Suprapubic skin (tissue), 4 donors: ENCODE data around the gene SESN2. TPM values are rescaled to one million over a fixed set of nuclear protein-coding genes. Genes with fewer than 3 reads are reported as not detected.

Experiments
- DNase-seq, 2 donors: peaks; one replicate each; pipeline ENCODE4 v3.0.0-alpha.2; 2019; ENCODE audit warnings: low spot score in 2 of 2
- H3K27ac ChIP-seq: fragments of 200-600 bp; sonication (generic); one replicate; pipeline ENCODE4 v1.5.1; 2019
- H3K27me3 ChIP-seq: fragments of 200-600 bp; sonication (generic); one replicate; pipeline ENCODE4 v1.5.1; 2019
- H3K36me3 ChIP-seq: fragments of 200-600 bp; sonication (generic); one replicate; pipeline ENCODE4 v1.5.1; 2019
- H3K4me1 ChIP-seq: fragments of 200-600 bp; sonication (generic); one replicate; pipeline ENCODE4 v1.5.1; 2019
- H3K4me3 ChIP-seq: fragments of 200-600 bp; sonication (generic); one replicate; pipeline ENCODE4 v1.5.1; 2019; ENCODE audit warnings: mild to moderate bottlenecking
- H3K9me3 ChIP-seq: fragments of 200-600 bp; sonication (generic); one replicate; pipeline ENCODE4 v1.5.1; 2019
- EP300 ChIP-seq: sonication (generic); formaldehyde crosslinking; IDR thresholded peaks from one replicate; pipeline ENCODE4 v1.6.1; 2017; ENCODE audit warnings: antibody characterized with exemption
- POLR2A ChIP-seq, 2 donors: fragments of 450-650 bp; IDR thresholded peaks; one replicate each; pipeline ENCODE4 v1.6.1; 2017; ENCODE audit warnings: antibody characterized with exemption in 2 of 2, mild to moderate bottlenecking in 2 of 2, moderate library complexity in 2 of 2
- POLR2AphosphoS5 ChIP-seq, 3 donors: sonication (generic); formaldehyde crosslinking; IDR thresholded peaks; one replicate each; pipeline ENCODE4 v1.6.1; 2017; ENCODE audit warnings: antibody characterized with exemption in 3 of 3
- WGBS: methylation state at CpG from one replicate; pipeline ENCODE4 v1.1.5; 2018; 5-methylcytosine and 5-hydroxymethylcytosine counted together
- total RNA-seq, 4 donors: library from RNA; depleted of rRNA; stranded (reverse); fragments of >200 nt; gene quantifications; one replicate each; pipeline ENCODE4 v1.1.0, GENCODE V29; 2016
- TF ChIP-seq, protein P1 (sequence below), 2 donors: fragments of 200-600 bp in 1 of 2; fragments of 450-650 bp in 1 of 2; sonication (generic) in 1 of 2; IDR thresholded peaks; one replicate each; pipeline ENCODE4 v1.5.1; 2016 to 2019; ENCODE audit warnings: antibody characterized with exemption in 2 of 2, mild to moderate bottlenecking in 1 of 2, moderate library complexity in 1 of 2

SESN2 gene
- total RNA-seq, 4 donors from 2014 or later = 7.4 to 12.1 (median 7.5) TPM

DNA sequence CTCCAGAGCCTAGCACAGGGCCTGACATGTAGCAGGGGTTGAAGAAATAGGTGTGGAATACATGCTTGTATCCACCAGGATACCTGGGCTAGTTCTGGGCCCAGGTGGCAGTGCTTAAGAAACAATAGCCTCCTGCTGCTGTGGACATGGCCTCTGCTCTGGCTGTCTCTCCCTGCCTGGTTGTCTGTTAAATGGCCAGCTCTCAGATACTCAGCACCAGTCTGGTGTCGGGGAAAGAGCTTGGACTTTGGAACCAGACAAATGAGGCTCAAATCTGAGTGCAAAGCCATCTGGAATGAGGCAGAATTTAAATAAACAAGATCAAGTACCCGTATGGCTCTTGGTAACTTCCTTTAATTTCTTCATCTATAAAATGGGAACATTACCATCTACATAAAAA, 31.5 kb downstream of the SESN2 start:
- TF ChIP-seq POLR2AphosphoS5 (IDR thresholded peaks at IDR 0.05) (no peak), POLR2A (IDR thresholded peaks at IDR 0.05) (no peak), EP300 (no peak)
- TF ChIP-seq, protein P1, sequence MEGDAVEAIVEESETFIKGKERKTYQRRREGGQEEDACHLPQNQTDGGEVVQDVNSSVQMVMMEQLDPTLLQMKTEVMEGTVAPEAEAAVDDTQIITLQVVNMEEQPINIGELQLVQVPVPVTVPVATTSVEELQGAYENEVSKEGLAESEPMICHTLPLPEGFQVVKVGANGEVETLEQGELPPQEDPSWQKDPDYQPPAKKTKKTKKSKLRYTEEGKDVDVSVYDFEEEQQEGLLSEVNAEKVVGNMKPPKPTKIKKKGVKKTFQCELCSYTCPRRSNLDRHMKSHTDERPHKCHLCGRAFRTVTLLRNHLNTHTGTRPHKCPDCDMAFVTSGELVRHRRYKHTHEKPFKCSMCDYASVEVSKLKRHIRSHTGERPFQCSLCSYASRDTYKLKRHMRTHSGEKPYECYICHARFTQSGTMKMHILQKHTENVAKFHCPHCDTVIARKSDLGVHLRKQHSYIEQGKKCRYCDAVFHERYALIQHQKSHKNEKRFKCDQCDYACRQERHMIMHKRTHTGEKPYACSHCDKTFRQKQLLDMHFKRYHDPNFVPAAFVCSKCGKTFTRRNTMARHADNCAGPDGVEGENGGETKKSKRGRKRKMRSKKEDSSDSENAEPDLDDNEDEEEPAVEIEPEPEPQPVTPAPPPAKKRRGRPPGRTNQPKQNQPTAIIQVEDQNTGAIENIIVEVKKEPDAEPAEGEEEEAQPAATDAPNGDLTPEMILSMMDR (IDR thresholded peaks at IDR 0.05) = no peak
- DNase-seq = no peak
- Histone ChIP-seq H3K27me3 (no peaks in the 10 kb centered on the region), H3K36me3 (no peaks in the 10 kb centered on the region), H3K27ac (no peak overlapping the region), H3K4me3 (no peak overlapping the region), H3K9me3 (no peaks in the 10 kb centered on the region), H3K4me1 (no peaks in the 10 kb centered on the region)
- WGBS = 82% methylated on average over 2 of the region's 2 CpGs

DNA sequence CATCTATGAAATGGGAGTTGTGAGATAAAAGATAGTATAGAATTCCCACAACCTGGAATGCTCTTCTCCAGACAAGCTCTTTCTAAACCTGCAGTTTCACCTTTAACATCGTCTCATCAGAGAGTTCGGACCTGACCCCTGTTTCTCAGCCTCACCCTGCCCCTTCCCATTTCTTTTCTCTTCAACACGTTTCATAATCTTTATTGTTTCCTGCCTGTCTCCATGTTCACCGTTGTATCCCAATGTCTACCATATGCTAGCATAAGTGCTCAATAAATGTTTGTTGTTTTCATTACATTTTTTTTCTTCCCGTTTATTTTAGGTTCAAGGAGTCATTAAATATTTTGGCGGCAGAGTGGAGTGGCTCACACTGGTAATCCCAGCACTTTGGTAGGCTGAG, 32.4 kb downstream of the SESN2 start:
- 62% methylated on average over 6 of the region's 6 CpGs for WGBS
- no peaks in the 10 kb centered on the region for H3K36me3 ChIP-seq
- DNase-seq = no peak
- no peak overlapping the region for H3K4me3 ChIP-seq
- no peak overlapping the region for H3K27ac ChIP-seq
- no peaks in the 10 kb centered on the region for H3K4me1 ChIP-seq
- TF ChIP-seq EP300 (no peak), POLR2A (IDR thresholded peaks at IDR 0.05) (no peak), POLR2AphosphoS5 (IDR thresholded peaks at IDR 0.05) (no peak)
- TF ChIP-seq, protein P1 (IDR thresholded peaks at IDR 0.05) = no peak
- H3K27me3 ChIP-seq = no peaks in the 10 kb centered on the region
- no peaks in the 10 kb centered on the region for H3K9me3 ChIP-seq

DNA sequence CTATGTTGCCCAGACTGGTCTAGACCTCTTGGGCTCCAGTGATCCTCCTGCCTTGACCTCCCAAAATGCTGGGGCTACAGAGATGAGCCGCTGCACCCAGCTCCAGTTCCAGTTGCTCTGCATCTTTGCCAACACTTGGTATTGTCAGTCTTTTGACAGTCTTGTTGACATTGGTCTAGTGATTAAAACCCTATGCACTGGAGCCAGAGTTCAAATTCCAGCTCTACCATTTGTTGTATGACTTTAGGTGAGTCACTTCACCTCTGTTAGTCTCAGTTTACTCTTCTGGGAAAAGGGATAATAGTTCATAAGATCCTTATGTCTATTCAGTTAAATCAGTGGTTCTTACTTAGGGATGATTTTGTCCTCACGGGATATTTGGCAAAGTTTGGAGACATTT, 36.6 kb downstream of the SESN2 start:
- H3K4me3 ChIP-seq = no peak overlapping the region
- no peak overlapping the region for H3K27ac ChIP-seq
- no peaks in the 10 kb centered on the region for H3K9me3 ChIP-seq
- WGBS = 90% methylated on average over 2 of the region's 2 CpGs
- no peaks in the 10 kb centered on the region for H3K36me3 ChIP-seq
- no peak for DNase-seq
- TF ChIP-seq EP300 = no peak
- TF ChIP-seq POLR2AphosphoS5 (IDR thresholded peaks at IDR 0.05) = no peak
- TF ChIP-seq POLR2A (IDR thresholded peaks at IDR 0.05) = no peak
- TF ChIP-seq, protein P1 (IDR thresholded peaks at IDR 0.05) = no peak
- no peaks in the 10 kb centered on the region for H3K4me1 ChIP-seq
- H3K27me3 ChIP-seq = no peaks in the 10 kb centered on the region

DNA sequence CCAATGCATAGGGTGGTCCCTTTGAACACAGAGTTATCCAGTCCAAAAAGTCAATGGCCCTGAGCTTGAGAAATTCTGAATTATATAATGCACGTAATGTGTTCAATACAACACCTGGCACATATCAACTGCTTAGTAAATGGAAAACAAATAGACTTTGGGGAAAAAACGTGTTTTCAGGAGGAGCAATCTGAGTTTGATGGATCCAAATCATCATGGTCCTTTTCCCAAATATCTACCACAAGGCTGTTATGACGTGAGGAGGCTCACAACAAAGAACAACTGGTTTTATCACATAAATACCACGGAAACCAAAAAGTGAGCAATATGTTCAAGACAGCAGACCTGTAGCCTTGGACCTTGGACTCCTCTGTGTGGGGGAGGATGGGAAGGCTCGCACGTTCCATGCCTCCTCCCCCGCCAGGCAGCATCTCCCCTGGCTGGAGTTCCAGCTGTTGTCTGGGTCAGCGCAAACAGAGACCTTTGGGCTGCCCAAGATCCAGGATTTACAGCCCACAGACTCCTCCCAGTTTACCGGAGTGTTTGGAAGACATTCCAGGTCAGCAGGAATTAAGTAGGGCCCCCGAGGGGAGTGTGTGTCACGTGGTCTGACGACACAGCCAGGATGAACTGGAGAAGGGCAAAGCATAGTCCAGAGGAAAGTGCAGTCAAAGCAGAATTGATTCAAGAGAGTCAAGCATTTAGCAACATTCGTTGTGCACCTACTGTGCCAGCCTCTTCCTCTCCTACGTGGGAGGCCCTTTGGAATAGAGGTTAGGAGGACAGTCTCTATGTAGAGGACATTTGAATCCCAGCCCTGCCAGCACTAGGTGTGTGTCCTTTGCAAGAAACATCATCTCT, 37.3 kb downstream of the SESN2 start:
- Histone ChIP-seq H3K27me3 (no peaks in the 10 kb centered on the region), H3K9me3 (no peaks in the 10 kb centered on the region), H3K4me3 (no peak overlapping the region), H3K36me3 (no peaks in the 10 kb centered on the region), H3K4me1 (no peaks in the 10 kb centered on the region), H3K27ac (no peak overlapping the region)
- TF ChIP-seq, protein P1 (IDR thresholded peaks at IDR 0.05) = no peak
- TF ChIP-seq EP300 (no peak), POLR2AphosphoS5 (IDR thresholded peaks at IDR 0.05) (no peak), POLR2A (IDR thresholded peaks at IDR 0.05) (no peak)
- no peak for DNase-seq
- WGBS = 30% methylated on average over 14 of the region's 14 CpGs

DNA sequence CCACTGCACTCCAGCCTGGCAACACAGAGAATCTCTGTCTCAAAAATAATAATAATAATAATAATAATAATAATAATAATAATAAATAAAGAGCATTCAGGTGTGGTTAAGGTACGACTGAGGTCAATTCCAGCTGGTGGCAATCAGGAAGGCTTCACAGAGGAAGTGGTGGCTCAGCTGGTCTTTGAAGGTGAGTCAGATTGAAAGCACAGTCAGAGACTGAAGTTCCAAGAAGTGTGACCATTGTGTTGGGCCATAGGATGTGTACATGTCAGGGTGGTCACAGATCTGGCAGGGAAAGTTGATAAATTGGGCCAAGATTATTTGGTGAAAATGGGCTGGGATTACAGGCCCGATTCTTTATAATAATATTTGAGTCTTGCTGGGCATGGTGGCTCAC, 38.5 kb downstream of the SESN2 start:
- no peak for TF ChIP-seq POLR2AphosphoS5 (IDR thresholded peaks at IDR 0.05)
- TF ChIP-seq EP300 = no peak
- TF ChIP-seq, protein P1 (IDR thresholded peaks at IDR 0.05) = no peak
- TF ChIP-seq POLR2A (IDR thresholded peaks at IDR 0.05) = no peak
- no peak overlapping the region for H3K4me3 ChIP-seq
- DNase-seq = no peak
- H3K4me1 ChIP-seq = no peaks in the 10 kb centered on the region
- H3K27ac ChIP-seq = no peak overlapping the region
- H3K27me3 ChIP-seq = no peaks in the 10 kb centered on the region
- H3K9me3 ChIP-seq = no peaks in the 10 kb centered on the region
- H3K36me3 ChIP-seq = no peaks in the 10 kb centered on the region
- 89% methylated on average over 2 of the region's 2 CpGs for WGBS
